ENCODE results near the gene L3MBTL4. TPM values are rescaled to one million over a fixed set of nuclear protein-coding genes. Genes with fewer than 3 reads are reported as not detected.

Gene L3MBTL4
- total RNA-seq, 2 donors from 2014 or later = 10.9 to 11.2 TPM

GRCh38 chr18:5948781-5949180 lies 465.9 kb downstream of the L3MBTL4 start:
- ATAC-seq (no peak), DNase-seq (no peak)
- no peaks in the 10 kb centered on the region for H3K36me3 ChIP-seq (replicated peaks in 1 of 2; ENCODE audit: insufficient read depth in 1 of 2, low read depth in 2 of 2)
- H3K9me3 ChIP-seq = no peaks in the 10 kb centered on the region
- TF ChIP-seq POLR2A (IDR thresholded peaks at IDR 0.05) (no peak), CTCF (IDR thresholded peaks at IDR 0.05) (no peak)
- no peak overlapping the region for H3K27ac ChIP-seq
- no peak overlapping the region for H3K4me3 ChIP-seq
- intact Hi-C loops (cut with DNase I) = no loop called here
- no peaks in the 10 kb centered on the region for H3K27me3 ChIP-seq
- H3K4me1 ChIP-seq = no peaks in the 10 kb centered on the region
- WGBS, 2 donors = 0 to 16% methylated on average over 1 of the region's 1 CpG

GRCh38 chr18:5948237-5948636 lies 466.5 kb downstream of the L3MBTL4 start:
- Histone ChIP-seq H3K27ac (no peak overlapping the region), H3K4me3 (no peak overlapping the region), H3K9me3 (no peaks in the 10 kb centered on the region), H3K36me3 (replicated peaks in 1 of 2; ENCODE audit: insufficient read depth in 1 of 2, low read depth in 2 of 2) (no peaks in the 10 kb centered on the region), H3K27me3 (no peaks in the 10 kb centered on the region), H3K4me1 (no peaks in the 10 kb centered on the region)
- WGBS, 2 donors = 35 to 37% methylated on average over 2 of the region's 2 CpGs
- DNase-seq = no peak
- ATAC-seq = no peak
- intact Hi-C loops (cut with DNase I) = no loop called here
- TF ChIP-seq CTCF (IDR thresholded peaks at IDR 0.05) (no peak), POLR2A (IDR thresholded peaks at IDR 0.05) (no peak)

- no peak overlapping the region for H3K4me3 ChIP-seq
- H3K27ac ChIP-seq = no peak overlapping the region
- no peaks in the 10 kb centered on the region for H3K27me3 ChIP-seq
- no peak for ATAC-seq
- H3K9me3 ChIP-seq = no peaks in the 10 kb centered on the region
- DNase-seq = no peak
- no peak for TF ChIP-seq CTCF (IDR thresholded peaks at IDR 0.05)
- TF ChIP-seq POLR2A (IDR thresholded peaks at IDR 0.05) = no peak
- H3K36me3 ChIP-seq (replicated peaks in 1 of 2; ENCODE audit: insufficient read depth in 1 of 2, low read depth in 2 of 2) = no peaks in the 10 kb centered on the region
- 73 to 76% methylated on average over 3 of the region's 3 CpGs for WGBS, 2 donors
- intact Hi-C loops (cut with DNase I) = no loop called here
- H3K4me1 ChIP-seq = no peaks in the 10 kb centered on the region
Measured at GRCh38 chr18:5944448-5944847, 470.3 kb downstream of the L3MBTL4 start.

GRCh38 chr18:5943514-5943913 lies 471.2 kb downstream of the L3MBTL4 start:
- no peak overlapping the region for H3K4me3 ChIP-seq
- H3K9me3 ChIP-seq = no peaks in the 10 kb centered on the region
- 50 to 54% methylated on average over 5 of the region's 5 CpGs for WGBS, 2 donors
- no peak for TF ChIP-seq CTCF (IDR thresholded peaks at IDR 0.05)
- no peak for TF ChIP-seq POLR2A (IDR thresholded peaks at IDR 0.05)
- H3K27ac ChIP-seq = no peak overlapping the region
- intact Hi-C loops (cut with DNase I) = no loop called here
- ATAC-seq (no peak), DNase-seq (peak in 2 of 4 donors; percentile 23 to 31)
- no peaks in the 10 kb centered on the region for H3K27me3 ChIP-seq
- H3K4me1 ChIP-seq = no peaks in the 10 kb centered on the region
- H3K36me3 ChIP-seq (replicated peaks in 1 of 2; ENCODE audit: insufficient read depth in 1 of 2, low read depth in 2 of 2) = no peaks in the 10 kb centered on the region

GRCh38 chr18:5942591-5942990 lies 472.1 kb downstream of the L3MBTL4 start:
- no peaks in the 10 kb centered on the region for H3K27me3 ChIP-seq
- WGBS, 2 donors = 39 to 59% methylated on average over 6 of the region's 6 CpGs
- H3K9me3 ChIP-seq = no peaks in the 10 kb centered on the region
- H3K27ac ChIP-seq = no peak overlapping the region
- no peaks in the 10 kb centered on the region for H3K4me1 ChIP-seq
- DNase-seq = no peak
- no peak overlapping the region for H3K4me3 ChIP-seq
- no peak for ATAC-seq
- no peaks in the 10 kb centered on the region for H3K36me3 ChIP-seq (replicated peaks in 1 of 2; ENCODE audit: insufficient read depth in 1 of 2, low read depth in 2 of 2)
- intact Hi-C loops (cut with DNase I) = no loop called here
- TF ChIP-seq CTCF (IDR thresholded peaks at IDR 0.05) = no peak
- no peak for TF ChIP-seq POLR2A (IDR thresholded peaks at IDR 0.05)

Measured in body of pancreas (tissue), 4 donors.